GM13976 (cell line): ENCODE data around the gene CSRP1.

Experiments used
- DNase-seq: peaks from one replicate; pipeline ENCODE4 v3.0.0; 2012; ENCODE audit warnings: low spot score
- in situ Hi-C: fragments of 300-500 bp; cut with MboI; formaldehyde crosslinking; loops from one replicate; pipeline ENCODE4 v1.12.0; 2022; ENCODE audit warnings: low sequenced_read_pairs, mixed read lengths, inconsistent platforms; ENCODE audit not compliant: unreplicated experiment
- TF ChIP-seq, protein P1 (sequence below): IDR thresholded peaks from 2 replicates; pipeline ENCODE4 v1.5.1; 2012; ENCODE audit warnings: borderline replicate concordance, mild to moderate bottlenecking; ENCODE audit not compliant: insufficient read depth; ENCODE audit errors: extremely low read depth, missing control alignments, control extremely low read depth

CSRP1 gene

DNA sequence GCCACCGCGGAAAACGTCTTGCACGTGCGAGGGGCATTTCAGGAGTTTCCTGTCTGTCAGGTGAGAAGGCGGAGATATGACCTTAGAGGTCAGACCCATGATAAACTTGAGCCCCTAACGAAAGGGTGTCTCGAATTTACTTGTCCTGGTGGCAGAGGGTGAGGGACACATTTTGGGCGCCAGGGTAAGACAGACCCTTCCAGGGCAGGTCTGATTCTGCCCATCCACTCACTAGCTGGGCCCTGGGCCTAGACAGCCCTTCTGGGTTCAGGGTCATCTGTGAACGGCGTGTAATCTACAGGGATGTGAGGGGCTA lies 395 bp upstream of the CSRP1 start:
- DNase-seq = no peak
- in situ Hi-C loops = no loop called here
- TF ChIP-seq, protein P1, sequence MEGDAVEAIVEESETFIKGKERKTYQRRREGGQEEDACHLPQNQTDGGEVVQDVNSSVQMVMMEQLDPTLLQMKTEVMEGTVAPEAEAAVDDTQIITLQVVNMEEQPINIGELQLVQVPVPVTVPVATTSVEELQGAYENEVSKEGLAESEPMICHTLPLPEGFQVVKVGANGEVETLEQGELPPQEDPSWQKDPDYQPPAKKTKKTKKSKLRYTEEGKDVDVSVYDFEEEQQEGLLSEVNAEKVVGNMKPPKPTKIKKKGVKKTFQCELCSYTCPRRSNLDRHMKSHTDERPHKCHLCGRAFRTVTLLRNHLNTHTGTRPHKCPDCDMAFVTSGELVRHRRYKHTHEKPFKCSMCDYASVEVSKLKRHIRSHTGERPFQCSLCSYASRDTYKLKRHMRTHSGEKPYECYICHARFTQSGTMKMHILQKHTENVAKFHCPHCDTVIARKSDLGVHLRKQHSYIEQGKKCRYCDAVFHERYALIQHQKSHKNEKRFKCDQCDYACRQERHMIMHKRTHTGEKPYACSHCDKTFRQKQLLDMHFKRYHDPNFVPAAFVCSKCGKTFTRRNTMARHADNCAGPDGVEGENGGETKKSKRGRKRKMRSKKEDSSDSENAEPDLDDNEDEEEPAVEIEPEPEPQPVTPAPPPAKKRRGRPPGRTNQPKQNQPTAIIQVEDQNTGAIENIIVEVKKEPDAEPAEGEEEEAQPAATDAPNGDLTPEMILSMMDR = no peak

GRCh38 chr1:201506092-201506491 lies 831 bp downstream of the CSRP1 start:
- no peak for DNase-seq
- in situ Hi-C loops = no loop called here
- TF ChIP-seq, protein P1 = no peak

DNA sequence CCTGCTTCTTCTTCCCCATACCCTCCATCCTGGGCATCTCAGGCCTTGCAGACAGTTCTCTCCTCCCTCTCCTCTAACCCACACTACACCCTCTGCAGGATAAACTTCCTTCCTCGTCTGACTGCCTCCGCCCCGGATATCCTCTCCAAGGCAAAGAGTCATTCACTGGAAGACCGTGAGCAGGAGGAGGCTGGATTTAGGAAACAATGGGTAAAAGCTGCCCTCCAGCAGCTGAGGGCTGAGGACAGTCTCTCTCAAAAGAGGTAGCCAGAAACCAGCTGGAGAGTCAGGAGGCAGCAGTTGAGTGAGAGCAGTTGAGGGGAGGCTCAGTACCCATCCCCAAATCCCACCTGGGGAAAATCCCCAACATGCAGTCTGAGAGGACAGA lies 1.4 kb downstream of the CSRP1 start:
- DNase-seq = no peak
- TF ChIP-seq, protein P1 = no peak

GRCh38 chr1:201504799-201505502 lies 2.0 kb downstream of the CSRP1 start:
- DNase-seq = no peak
- TF ChIP-seq, protein P1 = no peak
- in situ Hi-C loops = no loop called here

More for the DNA sequence above, 1.4 kb downstream of the CSRP1 start:
- in situ Hi-C loops = no loop called here

- TF ChIP-seq, protein P1 = no peak
- in situ Hi-C loops = no loop called here
- DNase-seq = no peak
Measured at GRCh38 chr1:201504179-201504631, 2.7 kb downstream of the CSRP1 start.

GRCh38 chr1:201503397-201504176 lies 3.3 kb downstream of the CSRP1 start:
- in situ Hi-C loops = no loop called here
- TF ChIP-seq, protein P1 = no peak
- DNase-seq = no peak

GRCh38 chr1:201502511-201502857 lies 4.4 kb downstream of the CSRP1 start:
- DNase-seq = no peak
- in situ Hi-C loops = no loop called here
- TF ChIP-seq, protein P1 = no peak
